ENCODE data around the gene MRPS35. TPM values are rescaled to one million over a fixed set of nuclear protein-coding genes. Genes with fewer than 3 reads are reported as not detected.

The MRPS35 gene
- total RNA-seq, 1 experiment from 2014 or later: 117 TPM

GRCh38 chr12:27695556-27696292 is 14.9 kb upstream of the MRPS35 start:
- Histone ChIP-seq H3K36me3 (ENCODE audit: low read depth, low read length) (peaks cover 22% of the 10 kb centered on the region; the same call in 1 of the 2 replicates), H4K20me1 (ENCODE audit: low read length) (no peaks in the 10 kb centered on the region), H3K4me1 (ENCODE audit: insufficient read depth, low read length) (no peaks in the 10 kb centered on the region), H3F3A (ENCODE audit: low read length, unreplicated experiment) (no peaks in the 10 kb centered on the region), H2AFZ (ENCODE audit: low read length) (no peak overlapping the region), H3K27me3 (ENCODE audit: low read length) (no peaks in the 10 kb centered on the region), H3K79me2 (ENCODE audit: low read length) (no peaks in the 10 kb centered on the region), H3K4me3 (ENCODE audit: low read length) (no peak overlapping the region), H3K9me2 (replicated peaks; ENCODE audit: low read length) (no peaks in the 10 kb centered on the region), H3K27ac (ENCODE audit: low read length) (peak overlapping the region; percentile 17; the same call in 1 of the 2 replicates), H3K4me2 (ENCODE audit: low read length) (no peak overlapping the region), H3K9me3 (ENCODE audit: low read length) (no peaks in the 10 kb centered on the region), H3K9ac (ENCODE audit: low read length) (no peak overlapping the region)
- no TSS peak for BruUV-seq (replicated peaks)
- intact Hi-C loops (cut with micrococcal nuclease): loop anchor here (2.0 kb wide), 1 partner anchor 121 kb away; no protein-coding TSS in a partner anchor
- ChIA-PET POLR2A (ENCODE audit: unreplicated experiment) (interaction anchor here (0.7 to 0.9 kb wide), 2 partner anchors 14 to 126 kb away, joined by 3 to 4 read pairs; no protein-coding TSS in a partner anchor), CTCF (no interaction called here)
- DNase-seq (peak; percentile 45), ATAC-seq (peak; percentile 80)
- no peak for TF ChIP-seq EZH2 (IDR thresholded peaks at IDR 0.05; ENCODE audit: low read length, unreplicated experiment)
- TF ChIP-seq CTCF (conservative IDR thresholded peaks at IDR 0.05; ENCODE audit: low read depth, low read length): no peak
- no peak for TF ChIP-seq EZH2phosphoT487 (IDR thresholded peaks at IDR 0.05; ENCODE audit: borderline replicate concordance, low read length)

- Histone ChIP-seq H3K36me3 (ENCODE audit: low read depth, low read length) (peaks cover 21% of the 10 kb centered on the region; the same call in 1 of the 2 replicates), H3K9me2 (replicated peaks; ENCODE audit: low read length) (no peaks in the 10 kb centered on the region), H3K4me3 (ENCODE audit: low read length) (no peak within 1 kb of the TSS), H3K79me2 (ENCODE audit: low read length) (no peaks in the 10 kb centered on the region), H3K4me2 (ENCODE audit: low read length) (no peak within 1 kb of the TSS), H3K4me1 (ENCODE audit: insufficient read depth, low read length) (no peaks in the 10 kb centered on the region), H4K20me1 (ENCODE audit: low read length) (no peaks in the 10 kb centered on the region), H3K9ac (ENCODE audit: low read length) (no peak within 1 kb of the TSS), H3K27ac (ENCODE audit: low read length) (peak within 1 kb of the TSS; percentile 17; the same call in 1 of the 2 replicates), H3K9me3 (ENCODE audit: low read length) (no peaks in the 10 kb centered on the region), H3F3A (ENCODE audit: low read length, unreplicated experiment) (no peaks in the 10 kb centered on the region), H2AFZ (ENCODE audit: low read length) (no peak within 1 kb of the TSS), H3K27me3 (ENCODE audit: low read length) (no peaks in the 10 kb centered on the region)
- TF ChIP-seq CTCF (conservative IDR thresholded peaks at IDR 0.05; ENCODE audit: low read depth, low read length): no peak
- no peak for TF ChIP-seq EZH2 (IDR thresholded peaks at IDR 0.05; ENCODE audit: low read length, unreplicated experiment)
- no peak for TF ChIP-seq EZH2phosphoT487 (IDR thresholded peaks at IDR 0.05; ENCODE audit: borderline replicate concordance, low read length)
- intact Hi-C loops (cut with micrococcal nuclease): no loop called here
- no peak for DNase-seq
- ChIA-PET CTCF (no interaction called here), POLR2A (ENCODE audit: unreplicated experiment) (interaction anchor here (0.9 kb wide), 1 partner anchor 14 kb away, joined by 3 read pairs; no protein-coding TSS in a partner anchor)
- BruUV-seq (replicated peaks): no TSS peak
- peak; percentile 64 for ATAC-seq
Observed at GRCh38 chr12:27696293-27696652, 14.4 kb upstream of the MRPS35 start, which contains the start of gene REP15. Gene REP15, plus strand, starts transcription at chr12:27696447. Its CDS starts 116 bp downstream, at chr12:27696563.
